Left hindlimb (tissue), 1 donor: Measurements from ENCODE around the gene ZNF26.
"Not testable (repeated sequence)": the region's sequence is repeated elsewhere in the genome, so short reads cannot be mapped to it uniquely, and the experiment has no call there.

Experiments used
- DNase-seq: peaks from one replicate; pipeline ENCODE4 v3.0.0-alpha.2; 2018

ZNF26 gene

GRCh38 chr12:132956011-132956788 lies 30.0 kb upstream of the ZNF26 start, which contains the start of gene ZNF605:
ZNF605 (minus strand) TSS chr12:132956306; CDS start chr12:132945635, 10,671 bp downstream.
- DNase-seq = peak; percentile 96

GRCh38 chr12:132961790-132962189 lies 24.4 kb upstream of the ZNF26 start:
- not testable (repeated sequence) for DNase-seq

DNA sequence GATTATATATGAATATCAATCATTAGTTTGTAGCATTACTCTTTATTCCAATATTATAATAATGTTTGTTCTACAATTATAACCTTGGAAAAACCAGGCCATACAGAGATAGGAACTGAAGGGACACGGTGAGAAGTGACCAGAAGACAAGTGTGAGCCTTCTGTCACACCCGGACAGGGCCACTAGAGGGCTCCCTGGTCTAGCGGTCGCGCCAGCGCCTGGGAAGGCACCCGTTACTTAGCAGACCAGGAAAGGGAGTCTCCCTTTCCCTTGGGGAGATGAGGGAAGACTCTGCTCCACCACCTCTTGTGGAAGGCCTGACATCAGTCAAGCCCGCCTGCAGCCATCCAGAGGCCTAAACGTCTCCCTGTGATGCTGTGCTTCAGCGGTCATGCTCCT lies 22.2 kb upstream of the ZNF26 start:
- DNase-seq = not testable (repeated sequence)

DNA sequence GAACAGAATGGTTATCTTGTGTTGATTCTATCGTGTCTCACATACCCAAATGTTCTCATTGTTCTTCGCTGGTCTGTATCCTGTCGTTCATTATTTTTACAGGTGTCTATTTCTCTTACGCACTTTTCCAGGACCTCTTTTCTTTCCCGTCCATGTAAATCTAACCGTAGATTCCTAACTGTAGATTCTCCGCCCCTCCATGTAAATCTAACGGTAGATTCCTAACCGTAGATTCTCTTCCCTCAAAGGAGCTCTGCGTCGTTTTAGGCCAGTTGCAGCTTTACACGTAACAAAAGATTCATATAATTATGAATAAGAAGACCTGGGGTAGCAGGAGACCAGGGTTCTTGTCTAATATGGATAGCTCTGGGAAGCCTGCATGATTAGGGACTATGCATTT lies 20.4 kb upstream of the ZNF26 start:
- DNase-seq = no peak

- DNase-seq = no peak
Observed at GRCh38 chr12:132966676-132967415, 19.3 kb upstream of the ZNF26 start.

GRCh38 chr12:132967736-132968135 lies 18.4 kb upstream of the ZNF26 start:
- DNase-seq = no peak

DNA sequence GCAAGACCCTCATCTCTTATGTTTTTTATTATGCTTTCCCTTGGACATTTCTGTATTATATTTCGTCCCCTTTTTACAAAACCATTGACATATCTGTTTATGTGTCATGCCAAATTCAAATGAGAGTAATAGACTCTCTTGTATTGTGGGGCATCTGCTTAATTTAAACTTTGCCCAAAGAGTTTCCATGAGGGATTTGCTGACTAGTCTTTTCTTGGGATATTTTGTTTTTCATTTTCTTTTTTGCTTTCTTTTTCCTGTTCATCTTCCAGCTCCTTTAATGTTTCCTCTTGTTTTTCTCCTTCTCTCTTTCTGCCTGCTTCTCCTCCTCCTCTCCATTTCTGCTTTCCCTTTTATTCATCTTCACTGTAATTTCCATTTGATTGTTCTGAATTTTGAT lies 13.8 kb upstream of the ZNF26 start:
- DNase-seq = no peak

- not testable (repeated sequence) for DNase-seq
Observed at GRCh38 chr12:132976870-132977269, 9.3 kb upstream of the ZNF26 start.

DNA sequence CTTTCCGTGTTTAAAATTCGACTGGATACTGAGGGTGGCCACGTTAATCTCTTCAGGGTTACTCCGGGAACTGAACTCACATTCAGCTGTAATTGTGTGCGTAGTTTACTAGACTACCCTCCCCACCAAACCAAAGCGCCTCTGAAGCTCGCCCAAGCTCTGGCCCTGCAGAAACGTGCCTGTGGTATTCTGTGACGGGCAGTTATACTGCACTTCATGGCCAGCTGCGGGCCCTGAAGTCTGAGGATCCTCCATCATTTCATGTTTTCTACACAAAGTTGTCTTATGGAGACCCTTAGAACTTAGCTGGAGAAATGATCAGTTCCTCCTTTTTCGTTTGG lies 688 bp downstream of the ZNF26 start:
- no peak for DNase-seq

DNA sequence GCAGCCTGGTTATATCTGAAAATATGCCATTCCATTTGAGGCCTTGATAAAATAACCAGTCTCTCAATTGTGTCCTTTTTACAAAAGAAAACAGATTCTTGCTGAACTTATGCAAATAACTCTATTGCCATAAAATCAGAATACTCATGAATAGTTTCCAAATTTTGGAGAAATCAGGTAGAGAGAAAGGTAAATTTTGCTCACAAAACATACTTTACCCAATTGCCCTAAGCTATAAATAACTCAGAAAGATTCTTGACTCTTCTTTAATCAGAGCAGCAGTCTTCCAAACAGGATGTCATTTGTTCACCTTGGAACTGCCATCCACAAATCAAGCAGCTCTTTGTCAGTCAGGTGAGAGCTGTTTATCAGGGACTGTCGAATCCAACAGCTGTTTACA lies 12.6 kb downstream of the ZNF26 start:
- DNase-seq = no peak

DNA sequence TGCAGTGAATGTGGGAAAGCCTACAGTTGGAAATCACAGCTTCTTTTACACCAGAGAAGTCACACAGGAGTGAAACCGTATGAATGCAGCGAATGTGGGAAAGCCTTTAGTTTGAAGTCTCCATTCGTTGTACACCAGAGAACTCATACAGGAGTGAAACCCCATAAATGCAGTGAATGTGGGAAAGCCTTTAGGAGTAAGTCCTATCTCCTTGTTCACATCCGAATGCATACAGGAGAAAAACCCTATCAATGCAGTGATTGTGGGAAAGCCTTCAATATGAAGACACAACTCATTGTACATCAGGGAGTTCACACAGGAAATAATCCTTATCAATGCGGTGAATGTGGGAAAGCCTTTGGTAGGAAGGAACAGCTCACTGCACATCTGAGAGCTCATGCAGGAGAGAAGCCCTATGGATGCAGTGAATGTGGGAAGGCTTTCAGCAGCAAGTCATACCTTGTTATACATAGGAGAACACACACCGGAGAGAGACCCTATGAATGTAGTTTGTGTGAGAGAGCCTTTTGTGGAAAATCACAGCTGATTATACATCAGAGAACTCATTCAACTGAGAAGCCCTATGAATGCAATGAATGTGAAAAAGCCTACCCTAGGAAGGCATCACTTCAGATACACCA lies 24.6 kb downstream of the ZNF26 start:
- no peak for DNase-seq

GRCh38 chr12:133023566-133023965 lies 37.4 kb downstream of the ZNF26 start:
- DNase-seq = no peak

- no peak for DNase-seq
Observed at GRCh38 chr12:133026996-133027395, 40.8 kb downstream of the ZNF26 start.

- DNase-seq = peak; percentile 97
Observed at GRCh38 chr12:133037207-133038005, 51.2 kb downstream of the ZNF26 start, which contains the start of gene ZNF84. ZNF84 (plus strand) TSS chr12:133037509; CDS start chr12:133041468, 3,959 bp downstream.

GRCh38 chr12:133038118-133038709 lies 52.0 kb downstream of the ZNF26 start:
- no peak for DNase-seq

- no peak for DNase-seq
Observed at GRCh38 chr12:133046698-133047097, 60.5 kb downstream of the ZNF26 start.

- no peak for DNase-seq
Observed at GRCh38 chr12:133057446-133057845, 71.3 kb downstream of the ZNF26 start.

GRCh38 chr12:133058203-133059113 lies 72.3 kb downstream of the ZNF26 start:
- no peak for DNase-seq

DNA sequence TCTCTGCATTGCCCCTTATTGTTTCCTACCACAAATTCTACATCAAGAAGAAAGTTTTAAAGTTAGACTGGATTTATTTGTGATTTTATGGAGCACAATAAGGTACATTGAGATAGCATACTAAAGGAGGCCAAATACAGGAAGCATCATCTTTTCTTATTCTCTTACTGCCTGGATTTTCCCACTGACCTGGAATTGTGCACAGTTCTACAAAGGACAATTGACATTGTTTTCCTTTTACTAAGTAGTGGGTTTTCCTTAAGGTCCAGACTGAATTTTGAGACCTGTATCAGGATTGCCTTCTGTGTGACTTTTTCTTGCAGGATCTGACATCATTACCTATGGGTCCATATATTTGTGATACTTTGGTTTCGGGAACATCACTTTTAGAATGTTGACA lies 75.8 kb downstream of the ZNF26 start:
- DNase-seq = no peak

DNA sequence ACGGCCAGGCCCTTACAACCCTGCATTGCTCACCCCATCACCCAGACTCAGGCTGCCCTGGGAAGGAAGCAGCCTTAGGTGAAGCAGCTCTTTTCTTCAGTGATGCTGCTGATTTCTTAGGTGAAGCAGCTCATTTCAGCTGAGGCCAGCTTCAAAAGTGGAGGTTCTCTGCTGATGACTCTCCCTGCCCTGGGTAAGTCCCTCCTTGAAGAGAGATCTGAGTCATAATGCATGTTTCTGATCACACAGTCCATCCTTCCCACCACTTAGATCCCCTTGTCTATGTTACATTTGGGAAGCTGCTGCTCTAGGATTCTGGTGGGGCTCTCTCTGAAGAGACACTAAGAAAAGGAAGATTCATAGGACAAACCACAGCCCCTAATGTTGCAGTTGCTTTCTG lies 77.4 kb downstream of the ZNF26 start:
- DNase-seq = no peak

GRCh38 chr12:133073836-133074235 lies 87.7 kb downstream of the ZNF26 start:
- DNase-seq = no peak
